Measurements from ENCODE around the gene ERCC8. TPM values are rescaled to one million over a fixed set of nuclear protein-coding genes. Genes with fewer than 3 reads are reported as not detected.

Gene ERCC8
- total and polyA plus RNA-seq, 4 donors: 2.6 to 14.5 (median 6.2) TPM

DNA sequence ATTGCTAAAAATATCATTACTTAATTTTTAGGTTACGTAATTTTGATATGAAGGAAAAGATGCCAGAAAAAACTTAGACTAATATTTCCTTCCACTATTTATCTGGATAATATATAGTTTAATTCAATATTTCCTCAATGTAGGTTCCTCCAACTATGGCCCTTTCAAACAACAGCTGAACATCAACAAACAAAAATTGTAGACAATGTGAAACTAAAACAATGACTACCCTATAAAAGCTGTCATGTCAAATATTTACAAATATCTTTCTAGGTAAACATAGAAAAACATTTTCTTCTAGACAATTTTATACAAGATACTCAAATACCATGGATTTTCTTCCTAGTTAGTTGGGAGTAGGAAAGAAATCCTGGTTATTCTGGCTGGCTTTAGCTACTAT is 117.7 kb downstream of the ERCC8 start:
- Histone ChIP-seq H3K9me3 (ENCODE audit: control insufficient read depth in 4 of 4, low read length in 3 of 4) (no peaks in the 10 kb centered on the region), H3K4me3 (ENCODE audit: low read depth in 1 of 3, low read length in 3 of 3) (no peak overlapping the region), H3K9ac (ENCODE audit: low read depth in 1 of 2, low read length in 2 of 2) (no peak overlapping the region), H3K27ac (ENCODE audit: low read depth in 1 of 2, low read length in 2 of 2) (no peak overlapping the region), H3K36me3 (ENCODE audit: control insufficient read depth in 4 of 4, insufficient read depth in 3 of 4, low read depth in 1 of 4, low read length in 3 of 4) (no peaks in the 10 kb centered on the region), H3K4me1 (ENCODE audit: control insufficient read depth in 4 of 4, insufficient read depth in 4 of 4, low read length in 3 of 4) (no peaks in the 10 kb centered on the region), H3K27me3 (ENCODE audit: control insufficient read depth in 4 of 4, insufficient read depth in 4 of 4, low read length in 3 of 4) (peaks cover 0 to 5% (median 0%) of the 10 kb centered on the region in 4 donors)
- 95% methylated on average over 1 of the region's 1 CpG for WGBS
- TF ChIP-seq FOXA1 (IDR thresholded peaks at IDR 0.05) (no peak), YY1 (IDR thresholded peaks at IDR 0.05) (no peak), JUND (IDR thresholded peaks at IDR 0.05) (no peak), FOXA2 (IDR thresholded peaks at IDR 0.05) (no peak), TAF1 (conservative IDR thresholded peaks at IDR 0.05) (no peak), NR2F2 (IDR thresholded peaks at IDR 0.05) (no peak), SP1 (IDR thresholded peaks at IDR 0.05) (no peak), HNF4A (conservative IDR thresholded peaks at IDR 0.05) (no peak), EGR1 (IDR thresholded peaks at IDR 0.05; ENCODE audit: low read depth in 2 of 2) (no peak), GABPA (IDR thresholded peaks at IDR 0.05 in 1 of 2, conservative IDR thresholded peaks at IDR 0.05 in 1 of 2) (no peak)
- TF ChIP-seq, protein P1, sequence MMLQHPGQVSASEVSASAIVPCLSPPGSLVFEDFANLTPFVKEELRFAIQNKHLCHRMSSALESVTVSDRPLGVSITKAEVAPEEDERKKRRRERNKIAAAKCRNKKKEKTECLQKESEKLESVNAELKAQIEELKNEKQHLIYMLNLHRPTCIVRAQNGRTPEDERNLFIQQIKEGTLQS (IDR thresholded peaks at IDR 0.05): no peak
- TF ChIP-seq, protein P2, sequence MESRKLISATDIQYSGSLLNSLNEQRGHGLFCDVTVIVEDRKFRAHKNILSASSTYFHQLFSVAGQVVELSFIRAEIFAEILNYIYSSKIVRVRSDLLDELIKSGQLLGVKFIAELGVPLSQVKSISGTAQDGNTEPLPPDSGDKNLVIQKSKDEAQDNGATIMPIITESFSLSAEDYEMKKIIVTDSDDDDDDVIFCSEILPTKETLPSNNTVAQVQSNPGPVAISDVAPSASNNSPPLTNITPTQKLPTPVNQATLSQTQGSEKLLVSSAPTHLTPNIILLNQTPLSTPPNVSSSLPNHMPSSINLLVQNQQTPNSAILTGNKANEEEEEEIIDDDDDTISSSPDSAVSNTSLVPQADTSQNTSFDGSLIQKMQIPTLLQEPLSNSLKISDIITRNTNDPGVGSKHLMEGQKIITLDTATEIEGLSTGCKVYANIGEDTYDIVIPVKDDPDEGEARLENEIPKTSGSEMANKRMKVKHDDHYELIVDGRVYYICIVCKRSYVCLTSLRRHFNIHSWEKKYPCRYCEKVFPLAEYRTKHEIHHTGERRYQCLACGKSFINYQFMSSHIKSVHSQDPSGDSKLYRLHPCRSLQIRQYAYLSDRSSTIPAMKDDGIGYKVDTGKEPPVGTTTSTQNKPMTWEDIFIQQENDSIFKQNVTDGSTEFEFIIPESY (IDR thresholded peaks at IDR 0.05): no peak
- TF ChIP-seq, protein P3, sequence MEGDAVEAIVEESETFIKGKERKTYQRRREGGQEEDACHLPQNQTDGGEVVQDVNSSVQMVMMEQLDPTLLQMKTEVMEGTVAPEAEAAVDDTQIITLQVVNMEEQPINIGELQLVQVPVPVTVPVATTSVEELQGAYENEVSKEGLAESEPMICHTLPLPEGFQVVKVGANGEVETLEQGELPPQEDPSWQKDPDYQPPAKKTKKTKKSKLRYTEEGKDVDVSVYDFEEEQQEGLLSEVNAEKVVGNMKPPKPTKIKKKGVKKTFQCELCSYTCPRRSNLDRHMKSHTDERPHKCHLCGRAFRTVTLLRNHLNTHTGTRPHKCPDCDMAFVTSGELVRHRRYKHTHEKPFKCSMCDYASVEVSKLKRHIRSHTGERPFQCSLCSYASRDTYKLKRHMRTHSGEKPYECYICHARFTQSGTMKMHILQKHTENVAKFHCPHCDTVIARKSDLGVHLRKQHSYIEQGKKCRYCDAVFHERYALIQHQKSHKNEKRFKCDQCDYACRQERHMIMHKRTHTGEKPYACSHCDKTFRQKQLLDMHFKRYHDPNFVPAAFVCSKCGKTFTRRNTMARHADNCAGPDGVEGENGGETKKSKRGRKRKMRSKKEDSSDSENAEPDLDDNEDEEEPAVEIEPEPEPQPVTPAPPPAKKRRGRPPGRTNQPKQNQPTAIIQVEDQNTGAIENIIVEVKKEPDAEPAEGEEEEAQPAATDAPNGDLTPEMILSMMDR (IDR thresholded peaks at IDR 0.05; ENCODE audit: low read depth, low read length, missing input control): no peak
- TF ChIP-seq, protein P4, sequence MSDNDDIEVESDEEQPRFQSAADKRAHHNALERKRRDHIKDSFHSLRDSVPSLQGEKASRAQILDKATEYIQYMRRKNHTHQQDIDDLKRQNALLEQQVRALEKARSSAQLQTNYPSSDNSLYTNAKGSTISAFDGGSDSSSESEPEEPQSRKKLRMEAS (IDR thresholded peaks at IDR 0.05): no peak
- TF ChIP-seq, protein P5, sequence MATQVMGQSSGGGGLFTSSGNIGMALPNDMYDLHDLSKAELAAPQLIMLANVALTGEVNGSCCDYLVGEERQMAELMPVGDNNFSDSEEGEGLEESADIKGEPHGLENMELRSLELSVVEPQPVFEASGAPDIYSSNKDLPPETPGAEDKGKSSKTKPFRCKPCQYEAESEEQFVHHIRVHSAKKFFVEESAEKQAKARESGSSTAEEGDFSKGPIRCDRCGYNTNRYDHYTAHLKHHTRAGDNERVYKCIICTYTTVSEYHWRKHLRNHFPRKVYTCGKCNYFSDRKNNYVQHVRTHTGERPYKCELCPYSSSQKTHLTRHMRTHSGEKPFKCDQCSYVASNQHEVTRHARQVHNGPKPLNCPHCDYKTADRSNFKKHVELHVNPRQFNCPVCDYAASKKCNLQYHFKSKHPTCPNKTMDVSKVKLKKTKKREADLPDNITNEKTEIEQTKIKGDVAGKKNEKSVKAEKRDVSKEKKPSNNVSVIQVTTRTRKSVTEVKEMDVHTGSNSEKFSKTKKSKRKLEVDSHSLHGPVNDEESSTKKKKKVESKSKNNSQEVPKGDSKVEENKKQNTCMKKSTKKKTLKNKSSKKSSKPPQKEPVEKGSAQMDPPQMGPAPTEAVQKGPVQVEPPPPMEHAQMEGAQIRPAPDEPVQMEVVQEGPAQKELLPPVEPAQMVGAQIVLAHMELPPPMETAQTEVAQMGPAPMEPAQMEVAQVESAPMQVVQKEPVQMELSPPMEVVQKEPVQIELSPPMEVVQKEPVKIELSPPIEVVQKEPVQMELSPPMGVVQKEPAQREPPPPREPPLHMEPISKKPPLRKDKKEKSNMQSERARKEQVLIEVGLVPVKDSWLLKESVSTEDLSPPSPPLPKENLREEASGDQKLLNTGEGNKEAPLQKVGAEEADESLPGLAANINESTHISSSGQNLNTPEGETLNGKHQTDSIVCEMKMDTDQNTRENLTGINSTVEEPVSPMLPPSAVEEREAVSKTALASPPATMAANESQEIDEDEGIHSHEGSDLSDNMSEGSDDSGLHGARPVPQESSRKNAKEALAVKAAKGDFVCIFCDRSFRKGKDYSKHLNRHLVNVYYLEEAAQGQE (IDR thresholded peaks at IDR 0.05): no peak
- DNase-seq (ENCODE audit: low spot score): no peak

DNA sequence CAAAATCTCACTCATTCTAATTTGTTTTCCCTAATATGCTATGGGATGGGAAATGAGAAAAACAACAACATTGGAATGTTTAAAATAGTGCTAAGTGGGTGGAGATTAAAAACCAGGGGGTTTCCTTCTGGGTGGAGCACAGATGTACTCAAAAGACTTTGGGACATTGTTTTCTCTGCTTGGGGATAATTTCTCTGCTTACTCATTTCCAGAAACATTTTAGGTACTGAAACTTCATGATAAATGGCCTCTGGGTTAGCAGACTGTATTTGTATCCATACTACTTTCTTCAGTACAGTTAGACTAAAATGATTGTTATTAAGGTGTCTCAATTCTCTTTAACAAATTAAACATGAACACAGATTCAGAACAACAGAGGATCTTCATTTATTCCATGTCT is 118.2 kb downstream of the ERCC8 start:
- H3K36me3 ChIP-seq (ENCODE audit: control insufficient read depth in 4 of 4, insufficient read depth in 3 of 4, low read depth in 1 of 4, low read length in 3 of 4): no peaks in the 10 kb centered on the region
- no peaks in the 10 kb centered on the region for H3K9me3 ChIP-seq (ENCODE audit: control insufficient read depth in 4 of 4, low read length in 3 of 4)
- H3K27ac ChIP-seq (ENCODE audit: low read depth in 1 of 2, low read length in 2 of 2): no peak overlapping the region
- no peak for DNase-seq (ENCODE audit: low spot score)
- peaks cover 0 to 5% (median 0%) of the 10 kb centered on the region in 4 donors for H3K27me3 ChIP-seq (ENCODE audit: control insufficient read depth in 4 of 4, insufficient read depth in 4 of 4, low read length in 3 of 4)
- H3K9ac ChIP-seq (ENCODE audit: low read depth in 1 of 2, low read length in 2 of 2): no peak overlapping the region
- no peaks in the 10 kb centered on the region for H3K4me1 ChIP-seq (ENCODE audit: control insufficient read depth in 4 of 4, insufficient read depth in 4 of 4, low read length in 3 of 4)
- H3K4me3 ChIP-seq (ENCODE audit: low read depth in 1 of 3, low read length in 3 of 3): no peak overlapping the region
- TF ChIP-seq YY1 (IDR thresholded peaks at IDR 0.05): no peak
- TF ChIP-seq, protein P2 (IDR thresholded peaks at IDR 0.05): no peak
- TF ChIP-seq FOXA1 (IDR thresholded peaks at IDR 0.05): no peak
- no peak for TF ChIP-seq TAF1 (conservative IDR thresholded peaks at IDR 0.05)
- TF ChIP-seq SP1 (IDR thresholded peaks at IDR 0.05): no peak
- TF ChIP-seq, protein P1 (IDR thresholded peaks at IDR 0.05): no peak
- TF ChIP-seq NR2F2 (IDR thresholded peaks at IDR 0.05): no peak
- TF ChIP-seq HNF4G (IDR thresholded peaks at IDR 0.05): no peak
- no peak for TF ChIP-seq EGR1 (IDR thresholded peaks at IDR 0.05; ENCODE audit: low read depth in 2 of 2)
- TF ChIP-seq HNF4A (conservative IDR thresholded peaks at IDR 0.05): no peak
- TF ChIP-seq, protein P3 (IDR thresholded peaks at IDR 0.05; ENCODE audit: low read depth, low read length, missing input control): no peak
- no peak for TF ChIP-seq RXRA (IDR thresholded peaks at IDR 0.05)
- no peak for TF ChIP-seq JUND (IDR thresholded peaks at IDR 0.05)

Measured in liver (tissue), 9 donors.